ENCODE data around the gene ARL10.

ARL10 gene

DNA sequence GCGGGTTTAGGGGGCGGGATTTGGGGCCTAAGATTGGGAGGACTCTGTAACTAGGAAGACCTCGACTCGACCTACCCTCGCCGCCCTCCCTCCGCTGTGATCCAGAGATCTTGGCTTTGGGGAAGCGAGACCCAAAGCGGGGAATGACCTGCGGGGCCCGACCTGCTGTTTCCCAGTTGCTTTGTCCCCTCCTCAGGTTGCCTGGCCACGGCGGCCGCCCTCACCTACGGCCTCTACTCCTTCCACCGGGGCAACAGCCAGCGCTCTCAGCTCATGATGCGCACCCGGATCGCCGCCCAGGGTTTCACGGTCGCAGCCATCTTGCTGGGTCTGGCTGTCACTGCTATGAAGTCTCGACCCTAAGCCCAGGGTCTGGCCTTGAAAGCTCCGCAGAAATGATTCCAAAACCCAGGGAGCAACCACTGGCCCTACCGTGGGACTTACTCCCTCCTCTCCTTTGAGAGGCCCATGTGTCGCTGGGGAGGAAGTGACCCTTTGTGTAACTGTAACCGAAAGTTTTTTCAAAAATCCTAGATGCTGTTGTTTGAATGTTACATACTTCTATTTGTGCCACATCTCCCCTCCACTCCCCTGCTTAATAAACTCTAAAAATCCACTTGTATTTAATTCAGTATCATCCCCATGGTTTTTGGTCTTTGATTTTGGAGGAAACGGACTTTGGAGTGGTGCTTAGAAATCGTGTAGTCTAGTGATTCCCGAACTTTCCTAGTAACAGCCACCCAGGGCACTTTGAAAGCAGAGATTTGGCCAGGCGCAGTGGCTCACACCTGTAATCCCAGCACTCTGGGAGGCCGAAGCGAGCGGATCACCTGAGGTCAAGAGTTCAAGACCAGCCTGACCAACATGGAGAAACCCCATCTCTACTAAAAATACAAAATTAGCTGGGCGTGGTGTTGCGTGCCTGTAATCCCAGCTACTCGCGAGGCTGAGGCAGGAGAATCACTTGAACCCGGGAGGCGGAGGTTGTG is 24.1 kb downstream of the ARL10 start:
- H3K4me1 ChIP-seq = no peaks in the 10 kb centered on the region
- peak overlapping the region; percentile 100 for H3K4me3 ChIP-seq (ENCODE audit: low read depth, low read length)
- no peak for DNase-seq
- H3K27me3 ChIP-seq = no peaks in the 10 kb centered on the region
- peaks cover 65% of the 10 kb centered on the region for H3K36me3 ChIP-seq
- H3K9me3 ChIP-seq = no peaks in the 10 kb centered on the region
- TF ChIP-seq, protein P1, sequence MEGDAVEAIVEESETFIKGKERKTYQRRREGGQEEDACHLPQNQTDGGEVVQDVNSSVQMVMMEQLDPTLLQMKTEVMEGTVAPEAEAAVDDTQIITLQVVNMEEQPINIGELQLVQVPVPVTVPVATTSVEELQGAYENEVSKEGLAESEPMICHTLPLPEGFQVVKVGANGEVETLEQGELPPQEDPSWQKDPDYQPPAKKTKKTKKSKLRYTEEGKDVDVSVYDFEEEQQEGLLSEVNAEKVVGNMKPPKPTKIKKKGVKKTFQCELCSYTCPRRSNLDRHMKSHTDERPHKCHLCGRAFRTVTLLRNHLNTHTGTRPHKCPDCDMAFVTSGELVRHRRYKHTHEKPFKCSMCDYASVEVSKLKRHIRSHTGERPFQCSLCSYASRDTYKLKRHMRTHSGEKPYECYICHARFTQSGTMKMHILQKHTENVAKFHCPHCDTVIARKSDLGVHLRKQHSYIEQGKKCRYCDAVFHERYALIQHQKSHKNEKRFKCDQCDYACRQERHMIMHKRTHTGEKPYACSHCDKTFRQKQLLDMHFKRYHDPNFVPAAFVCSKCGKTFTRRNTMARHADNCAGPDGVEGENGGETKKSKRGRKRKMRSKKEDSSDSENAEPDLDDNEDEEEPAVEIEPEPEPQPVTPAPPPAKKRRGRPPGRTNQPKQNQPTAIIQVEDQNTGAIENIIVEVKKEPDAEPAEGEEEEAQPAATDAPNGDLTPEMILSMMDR (IDR thresholded peaks at IDR 0.05; ENCODE audit: low read depth, low read length) = no peak

DNA sequence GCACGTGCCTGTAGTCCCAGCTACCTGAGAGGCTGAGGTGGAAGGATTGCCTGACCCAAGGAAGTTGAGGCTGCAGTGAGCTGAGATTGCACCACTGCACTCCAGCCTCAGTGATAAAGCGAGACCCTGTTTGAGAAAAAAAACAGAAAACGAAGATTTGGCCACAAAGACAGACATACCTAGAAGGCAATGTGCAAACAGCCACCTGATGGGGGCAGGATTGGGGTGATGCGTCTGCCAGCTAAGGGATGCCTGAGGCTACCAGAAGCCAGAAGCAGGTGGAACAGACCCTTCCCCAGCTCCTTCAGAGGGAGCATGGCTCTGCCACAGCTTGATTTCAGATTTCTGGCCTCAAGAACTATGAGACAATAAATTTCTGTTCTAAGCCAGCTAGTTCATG is 26.2 kb downstream of the ARL10 start:
- DNase-seq = no peak
- H3K36me3 ChIP-seq = peaks cover 45% of the 10 kb centered on the region
- TF ChIP-seq, protein P1 (IDR thresholded peaks at IDR 0.05; ENCODE audit: low read depth, low read length) = peak; percentile 13; the same call in 1 of the 2 replicates
- H3K27me3 ChIP-seq = no peaks in the 10 kb centered on the region
- peaks cover 4% of the 10 kb centered on the region; the same call in 1 of the 2 replicates for H3K4me1 ChIP-seq
- no peak overlapping the region for H3K4me3 ChIP-seq (ENCODE audit: low read depth, low read length)
- H3K9me3 ChIP-seq = no peaks in the 10 kb centered on the region

DNA sequence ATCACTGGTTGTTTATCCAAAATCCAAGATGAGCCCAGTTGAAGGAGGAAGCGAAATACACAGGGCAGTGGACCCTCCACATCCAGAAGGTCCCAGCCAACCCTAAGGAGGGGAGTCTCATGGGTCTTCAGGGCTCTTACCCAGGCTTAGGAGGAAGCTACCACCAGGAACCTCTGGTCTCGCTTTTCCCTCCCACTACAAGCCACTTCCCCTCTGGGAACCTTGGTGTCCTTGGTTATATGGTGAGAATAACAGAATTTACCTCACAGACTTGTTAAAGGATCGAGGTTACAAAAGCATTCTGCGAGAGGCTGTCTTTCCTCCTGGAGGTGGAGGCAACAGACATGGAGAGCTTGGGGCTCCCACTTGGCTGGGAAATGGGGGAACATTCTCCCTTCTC is 26.7 kb downstream of the ARL10 start:
- Histone ChIP-seq H3K36me3 (peaks cover 42% of the 10 kb centered on the region), H3K27me3 (no peaks in the 10 kb centered on the region), H3K4me1 (peaks cover 9% of the 10 kb centered on the region; the same call in 1 of the 2 replicates), H3K4me3 (ENCODE audit: low read depth, low read length) (no peak overlapping the region), H3K9me3 (no peaks in the 10 kb centered on the region)
- TF ChIP-seq, protein P1 (IDR thresholded peaks at IDR 0.05; ENCODE audit: low read depth, low read length) = no peak
- DNase-seq = no peak

DNA sequence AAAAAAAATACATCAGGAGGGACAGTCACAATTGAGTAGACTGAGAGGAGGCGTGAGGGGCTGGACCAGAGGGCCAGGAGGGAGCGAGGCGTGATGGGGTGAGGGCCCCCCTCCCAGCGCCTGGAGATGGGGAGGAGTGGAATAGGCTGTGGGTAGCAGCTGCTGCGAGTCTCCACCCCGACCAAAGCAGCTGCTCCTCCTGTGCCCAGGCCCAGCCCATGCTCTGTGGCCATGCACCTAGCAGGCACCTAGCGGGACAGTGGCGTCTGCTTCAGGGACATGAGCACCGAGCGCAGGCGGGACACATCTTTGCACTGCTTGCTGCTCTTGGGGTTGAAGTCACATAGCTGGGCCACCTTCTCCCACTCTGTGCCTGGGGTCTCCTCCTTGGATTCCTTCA is 27.2 kb downstream of the ARL10 start:
- TF ChIP-seq, protein P1 (IDR thresholded peaks at IDR 0.05; ENCODE audit: low read depth, low read length) = no peak
- H3K36me3 ChIP-seq = peaks cover 37% of the 10 kb centered on the region
- no peaks in the 10 kb centered on the region for H3K9me3 ChIP-seq
- no peaks in the 10 kb centered on the region for H3K27me3 ChIP-seq
- no peak overlapping the region for H3K4me3 ChIP-seq (ENCODE audit: low read depth, low read length)
- DNase-seq = no peak
- peaks cover 9% of the 10 kb centered on the region; the same call in 1 of the 2 replicates for H3K4me1 ChIP-seq

DNA sequence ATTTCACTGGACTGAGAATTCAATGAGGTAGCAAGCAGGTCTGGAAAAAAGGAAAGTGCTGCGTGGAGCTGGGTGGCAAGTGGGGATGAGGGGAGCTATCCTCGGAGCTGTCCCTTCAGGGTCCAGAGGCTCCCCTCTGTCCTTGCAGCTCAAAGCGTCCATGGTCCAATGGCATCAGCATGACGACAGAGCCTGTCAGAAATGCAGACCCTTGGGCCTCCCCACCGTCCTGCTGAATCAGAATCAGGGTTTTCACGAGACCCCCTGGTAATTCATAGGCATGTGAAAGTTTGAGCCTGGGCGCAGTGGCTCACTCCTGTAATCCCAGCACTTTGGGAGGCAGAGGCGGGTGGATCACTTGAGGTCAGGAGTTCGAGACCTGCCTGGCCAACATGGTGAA is 28.8 kb downstream of the ARL10 start:
- no peak overlapping the region for H3K4me3 ChIP-seq (ENCODE audit: low read depth, low read length)
- H3K27me3 ChIP-seq = no peaks in the 10 kb centered on the region
- DNase-seq = no peak
- no peaks in the 10 kb centered on the region for H3K9me3 ChIP-seq
- TF ChIP-seq, protein P1 (IDR thresholded peaks at IDR 0.05; ENCODE audit: low read depth, low read length) = no peak
- H3K4me1 ChIP-seq = peaks cover 9% of the 10 kb centered on the region; the same call in 1 of the 2 replicates
- H3K36me3 ChIP-seq = peaks cover 33% of the 10 kb centered on the region
